ENCODE measurements around the gene ADGRF4. TPM values are rescaled to one million over a fixed set of nuclear protein-coding genes. Genes with fewer than 3 reads are reported as not detected.

ADGRF4 gene
- total RNA-seq, 1 experiment from 2014 or later: not detected

DNA sequence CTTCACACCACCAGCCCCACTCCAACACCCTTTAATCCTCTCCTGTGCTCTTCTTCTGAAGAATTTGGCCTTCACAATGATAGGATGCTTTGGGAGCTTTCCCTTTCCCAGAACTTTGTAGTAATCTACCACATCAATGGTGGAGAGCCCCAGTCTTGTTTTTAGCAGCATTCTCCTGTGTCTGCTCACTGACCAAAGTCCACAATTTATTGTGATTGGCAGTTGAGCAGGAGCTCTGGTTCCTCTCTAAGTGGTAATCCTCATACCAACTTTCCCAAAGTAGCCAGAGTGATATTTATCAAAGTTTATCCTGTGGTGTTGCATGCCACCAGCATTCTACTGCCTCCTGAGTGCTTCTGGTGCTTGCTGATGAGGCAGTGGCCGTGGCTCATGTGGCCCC lies 54.4 kb downstream of the ADGRF4 start:
- Histone ChIP-seq H4K20me1 (ENCODE audit: control insufficient read depth, insufficient read depth, insufficient read length) (no peaks in the 10 kb centered on the region), H3K27me3 (ENCODE audit: insufficient read depth, low read length) (no peaks in the 10 kb centered on the region), H3K9ac (ENCODE audit: extremely low read depth, insufficient read length, low read length) (no peak overlapping the region), H2AFZ (ENCODE audit: low read length) (no peak overlapping the region), H3K18ac (ENCODE audit: insufficient read length, low read depth, low read length) (no peak overlapping the region), H3K4me2 (ENCODE audit: insufficient read depth, insufficient read length, low read length) (no peak overlapping the region), H3K79me2 (ENCODE audit: insufficient read depth, low read length) (no peaks in the 10 kb centered on the region), H2BK120ac (ENCODE audit: low read depth, low read length, poor library complexity, severe bottlenecking) (no peak overlapping the region), H3K56ac (ENCODE audit: insufficient read length, low read depth, low read length) (no peak overlapping the region), H3K9me3 (ENCODE audit: control insufficient read depth, low read depth, low read length) (no peaks in the 10 kb centered on the region), H2BK15ac (ENCODE audit: low read depth, low read length) (no peak overlapping the region), H3K14ac (ENCODE audit: insufficient read depth, low read length) (no peak overlapping the region), H2AK5ac (ENCODE audit: insufficient read length, low read length) (no peak overlapping the region), H2BK5ac (ENCODE audit: insufficient read length, low read length) (no peak overlapping the region), H3K27ac (ENCODE audit: insufficient read length, low read depth, low read length) (no peak overlapping the region), H3T11ph (ENCODE audit: low read length) (no peak overlapping the region), H3K4ac (ENCODE audit: low read depth, low read length) (no peak overlapping the region), H4K8ac (replicated peaks; ENCODE audit: insufficient read length, low read depth, low read length) (no peak overlapping the region), H3K23ac (ENCODE audit: insufficient read length, low read depth, low read length) (no peak overlapping the region), H4K91ac (ENCODE audit: insufficient read length, low read depth, low read length) (no peak overlapping the region), H2BK20ac (ENCODE audit: low read depth, low read length, poor library complexity, severe bottlenecking) (no peak overlapping the region), H4K5ac (ENCODE audit: insufficient read length, low read depth, low read length) (no peak overlapping the region), H3K79me1 (ENCODE audit: insufficient read depth, low read depth, low read length, poor library complexity, severe bottlenecking) (no peaks in the 10 kb centered on the region), H3K4me1 (ENCODE audit: insufficient read depth, low read length) (no peaks in the 10 kb centered on the region), H3K23me2 (ENCODE audit: insufficient read length, low read depth, low read length, poor library complexity, severe bottlenecking) (no peaks in the 10 kb centered on the region), H2BK12ac (ENCODE audit: insufficient read length, low read depth, low read length) (no peak overlapping the region)
- H3K4me1 Mint-ChIP-seq: no peaks in the 10 kb centered on the region
- H3K9me3 Mint-ChIP-seq: peaks cover 13% of the 10 kb centered on the region in 2 experiments; a peak in 4 of 5 replicates
- DNase-seq: no peak
- H3K27me3 Mint-ChIP-seq (ENCODE audit: low read depth): no peaks in the 10 kb centered on the region
- no peak overlapping the region for H3K27ac Mint-ChIP-seq
- peaks cover 0 to 12% (median 5%) of the 10 kb centered on the region in 3 experiments; a peak in 5 of 7 replicates for H3K36me3 Mint-ChIP-seq (ENCODE audit: insufficient read depth in 1 of 3, low read depth in 3 of 3)
- WGBS (ENCODE audit: extremely low coverage, insufficient read length, low lambda C conversion rate): no CpG with 5 or more reads among the region's 1 CpG
- no peak overlapping the region for H3K4me3 Mint-ChIP-seq
- TF ChIP-seq, protein P1, sequence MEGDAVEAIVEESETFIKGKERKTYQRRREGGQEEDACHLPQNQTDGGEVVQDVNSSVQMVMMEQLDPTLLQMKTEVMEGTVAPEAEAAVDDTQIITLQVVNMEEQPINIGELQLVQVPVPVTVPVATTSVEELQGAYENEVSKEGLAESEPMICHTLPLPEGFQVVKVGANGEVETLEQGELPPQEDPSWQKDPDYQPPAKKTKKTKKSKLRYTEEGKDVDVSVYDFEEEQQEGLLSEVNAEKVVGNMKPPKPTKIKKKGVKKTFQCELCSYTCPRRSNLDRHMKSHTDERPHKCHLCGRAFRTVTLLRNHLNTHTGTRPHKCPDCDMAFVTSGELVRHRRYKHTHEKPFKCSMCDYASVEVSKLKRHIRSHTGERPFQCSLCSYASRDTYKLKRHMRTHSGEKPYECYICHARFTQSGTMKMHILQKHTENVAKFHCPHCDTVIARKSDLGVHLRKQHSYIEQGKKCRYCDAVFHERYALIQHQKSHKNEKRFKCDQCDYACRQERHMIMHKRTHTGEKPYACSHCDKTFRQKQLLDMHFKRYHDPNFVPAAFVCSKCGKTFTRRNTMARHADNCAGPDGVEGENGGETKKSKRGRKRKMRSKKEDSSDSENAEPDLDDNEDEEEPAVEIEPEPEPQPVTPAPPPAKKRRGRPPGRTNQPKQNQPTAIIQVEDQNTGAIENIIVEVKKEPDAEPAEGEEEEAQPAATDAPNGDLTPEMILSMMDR (conservative IDR thresholded peaks at IDR 0.05): no peak

Measured in H9 (cell line).